ENCODE measurements around the gene EPAS1. TPM values are rescaled to one million over a fixed set of nuclear protein-coding genes. Genes with fewer than 3 reads are reported as not detected.

Gene EPAS1
- total and polyA plus RNA-seq, 8 donors: 190 to 962 (median 244) TPM

DNA sequence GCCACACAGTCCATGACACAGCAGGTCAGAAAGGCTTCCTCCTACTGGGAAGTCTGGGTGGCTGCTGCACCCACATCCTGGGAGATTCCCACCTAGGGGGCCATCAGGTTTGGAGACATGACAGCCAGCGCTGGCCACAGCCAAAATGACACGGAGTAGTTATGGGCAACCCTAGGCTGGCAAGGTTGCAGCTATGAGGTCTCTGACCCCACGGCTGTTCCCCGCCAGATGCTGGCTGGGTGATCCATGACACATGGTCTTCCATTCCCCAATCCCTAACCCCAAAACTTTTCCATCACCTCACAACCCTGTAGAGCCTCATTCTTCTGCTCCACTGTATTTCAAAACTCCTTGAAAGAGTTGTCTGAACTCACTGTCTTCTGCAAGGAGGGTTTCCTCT is 42.7 kb upstream of the EPAS1 start:
- Histone ChIP-seq H3K36me3 (no peaks in the 10 kb centered on the region), H3K9me3 (no peaks in the 10 kb centered on the region), H3K27ac (no peak overlapping the region), H3K27me3 (no peaks in the 10 kb centered on the region), H3K4me1 (peaks cover 9 to 25% of the 10 kb centered on the region in 2 donors), H3K4me3 (no peak overlapping the region)
- intact Hi-C loops (cut with DNase I): no loop called here
- no peak for DNase-seq
- no peak for ATAC-seq
- TF ChIP-seq CTCF (IDR thresholded peaks at IDR 0.05): no peak

GRCh38 chr2:46256563-46257142 is 40.6 kb upstream of the EPAS1 start:
- no peak for TF ChIP-seq CTCF (IDR thresholded peaks at IDR 0.05)
- H3K27ac ChIP-seq: peak overlapping the region in 1 of 2 donors; percentile 60

GRCh38 chr2:46257476-46257875 is 39.7 kb upstream of the EPAS1 start:
- no peak overlapping the region for H3K4me3 ChIP-seq
- DNase-seq: peak in 1 of 4 donors; percentile 72
- peak overlapping the region; percentile 8 to 60 for H3K27ac ChIP-seq
- H3K36me3 ChIP-seq: no peaks in the 10 kb centered on the region
- H3K4me1 ChIP-seq: peaks cover 10 to 35% of the 10 kb centered on the region in 2 donors
- ATAC-seq: peak; percentile 78
- no peaks in the 10 kb centered on the region for H3K27me3 ChIP-seq
- no peak for TF ChIP-seq CTCF (IDR thresholded peaks at IDR 0.05)
- no peaks in the 10 kb centered on the region for H3K9me3 ChIP-seq
- intact Hi-C loops (cut with DNase I): no loop called here

More at GRCh38 chr2:46256563-46257142, 40.6 kb upstream of the EPAS1 start:
- Histone ChIP-seq H3K9me3 (no peaks in the 10 kb centered on the region), H3K27me3 (no peaks in the 10 kb centered on the region), H3K4me1 (peaks cover 10 to 35% of the 10 kb centered on the region in 2 donors), H3K36me3 (no peaks in the 10 kb centered on the region), H3K4me3 (no peak overlapping the region)
- ATAC-seq (no peak), DNase-seq (no peak)
- intact Hi-C loops (cut with DNase I): no loop called here

DNA sequence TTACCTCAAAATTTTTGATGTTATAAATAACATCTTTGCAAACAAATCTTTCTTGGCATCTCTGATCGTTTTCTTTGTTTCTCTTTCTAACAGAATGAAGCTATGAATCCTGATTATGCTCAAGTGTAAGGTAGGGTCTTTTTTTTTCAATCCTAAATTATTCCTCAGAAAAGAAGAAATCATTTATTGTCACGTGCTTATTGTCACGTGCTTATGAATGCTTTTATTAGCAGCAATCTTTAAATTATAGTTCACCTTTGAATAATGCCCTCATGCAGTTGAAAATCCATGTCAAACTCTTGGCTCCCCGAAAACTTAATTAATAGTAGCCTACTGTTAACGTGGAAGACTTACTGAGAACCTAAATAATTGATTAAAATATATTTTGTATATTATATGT is 39.2 kb upstream of the EPAS1 start:
- Histone ChIP-seq H3K4me3 (no peak overlapping the region), H3K36me3 (no peaks in the 10 kb centered on the region), H3K27ac (peak overlapping the region in 1 of 2 donors; percentile 60), H3K4me1 (peaks cover 10 to 34% of the 10 kb centered on the region in 2 donors), H3K27me3 (no peaks in the 10 kb centered on the region), H3K9me3 (no peaks in the 10 kb centered on the region)
- intact Hi-C loops (cut with DNase I): no loop called here
- ATAC-seq (no peak), DNase-seq (no peak)
- TF ChIP-seq CTCF (IDR thresholded peaks at IDR 0.05): no peak

DNA sequence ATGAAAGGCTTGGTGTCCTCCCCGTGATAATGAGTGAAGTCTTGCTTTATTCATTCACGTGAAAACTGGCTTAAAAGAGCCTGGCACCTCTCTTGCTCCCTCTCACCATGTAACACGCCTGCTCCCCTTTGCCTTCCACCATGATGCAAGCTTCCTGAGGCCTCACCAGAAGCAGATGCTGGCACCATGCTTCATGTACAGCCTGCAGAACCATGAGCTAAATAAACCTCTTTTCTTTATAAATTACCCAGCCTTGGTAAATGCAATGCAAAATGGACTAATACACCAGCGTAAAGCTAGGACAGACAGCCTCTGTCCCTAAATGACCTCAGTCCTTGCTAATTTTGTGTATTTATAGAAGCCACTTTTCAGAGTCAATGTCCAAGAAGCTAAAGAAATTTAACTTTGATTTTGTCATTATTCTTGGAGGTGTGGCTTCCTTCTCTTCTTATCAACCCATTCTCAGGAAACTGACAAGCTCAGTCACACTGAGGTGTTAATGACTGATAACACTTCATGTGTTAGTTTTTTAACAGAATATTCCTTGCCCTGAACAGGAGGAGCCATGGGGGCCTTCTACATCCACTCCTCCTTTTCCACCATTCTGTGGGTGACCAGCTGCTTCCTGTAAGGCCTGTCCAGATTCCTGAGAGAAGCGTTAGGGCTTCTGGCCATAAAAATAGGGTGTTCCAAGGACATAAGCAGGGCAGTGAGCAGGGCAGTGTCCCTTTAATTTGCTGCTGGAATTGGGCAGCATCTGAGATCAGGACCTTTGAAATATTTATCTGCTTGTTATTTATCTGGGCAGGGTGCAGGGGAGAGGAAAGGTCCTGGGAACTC is 38.0 kb upstream of the EPAS1 start:
- peak overlapping the region; percentile 20 to 28 for H3K27ac ChIP-seq
- no peak overlapping the region for H3K4me3 ChIP-seq

More for the DNA sequence above, 38.0 kb upstream of the EPAS1 start:
- intact Hi-C loops (cut with DNase I): no loop called here
- Histone ChIP-seq H3K4me1 (peaks cover 10 to 32% of the 10 kb centered on the region in 2 donors), H3K9me3 (no peaks in the 10 kb centered on the region), H3K36me3 (no peaks in the 10 kb centered on the region), H3K27me3 (no peaks in the 10 kb centered on the region)
- ATAC-seq: no peak
- DNase-seq: peak in 1 of 4 donors; percentile 42
- TF ChIP-seq CTCF (IDR thresholded peaks at IDR 0.05): no peak
